ENCODE results near the gene HOXA3. TPM values are rescaled to one million over a fixed set of nuclear protein-coding genes. Genes with fewer than 3 reads are reported as not detected.

Gene HOXA3
- total and polyA plus RNA-seq, 8 donors = 0.87 to 42.6 (median 5.0) TPM

GRCh38 chr7:27100694-27101170 is 51.7 kb downstream of the HOXA3 start:
- Histone ChIP-seq H3K4me3 (peak overlapping the region; percentile 41 to 81 (median 52)), H3K27me3 (peaks cover 0 to 99% (median 75%) of the 10 kb centered on the region in 3 donors), H3K27ac (peak overlapping the region; percentile 72 to 99 (median 94)), H3K9me3 (no peaks in the 10 kb centered on the region), H3K36me3 (no peaks in the 10 kb centered on the region), H3K4me1 (peaks cover 8 to 53% (median 33%) of the 10 kb centered on the region in 4 donors)
- TF ChIP-seq POLR2A (IDR thresholded peaks at IDR 0.05) = no peak
- no peak for TF ChIP-seq EP300 (IDR thresholded peaks at IDR 0.05)
- TF ChIP-seq POLR2AphosphoS5 (IDR thresholded peaks at IDR 0.05) = no peak
- TF ChIP-seq, protein P1, sequence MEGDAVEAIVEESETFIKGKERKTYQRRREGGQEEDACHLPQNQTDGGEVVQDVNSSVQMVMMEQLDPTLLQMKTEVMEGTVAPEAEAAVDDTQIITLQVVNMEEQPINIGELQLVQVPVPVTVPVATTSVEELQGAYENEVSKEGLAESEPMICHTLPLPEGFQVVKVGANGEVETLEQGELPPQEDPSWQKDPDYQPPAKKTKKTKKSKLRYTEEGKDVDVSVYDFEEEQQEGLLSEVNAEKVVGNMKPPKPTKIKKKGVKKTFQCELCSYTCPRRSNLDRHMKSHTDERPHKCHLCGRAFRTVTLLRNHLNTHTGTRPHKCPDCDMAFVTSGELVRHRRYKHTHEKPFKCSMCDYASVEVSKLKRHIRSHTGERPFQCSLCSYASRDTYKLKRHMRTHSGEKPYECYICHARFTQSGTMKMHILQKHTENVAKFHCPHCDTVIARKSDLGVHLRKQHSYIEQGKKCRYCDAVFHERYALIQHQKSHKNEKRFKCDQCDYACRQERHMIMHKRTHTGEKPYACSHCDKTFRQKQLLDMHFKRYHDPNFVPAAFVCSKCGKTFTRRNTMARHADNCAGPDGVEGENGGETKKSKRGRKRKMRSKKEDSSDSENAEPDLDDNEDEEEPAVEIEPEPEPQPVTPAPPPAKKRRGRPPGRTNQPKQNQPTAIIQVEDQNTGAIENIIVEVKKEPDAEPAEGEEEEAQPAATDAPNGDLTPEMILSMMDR (IDR thresholded peaks at IDR 0.05) = no peak
- DNase-seq = peak in 1 of 2 donors; percentile 61
- intact Hi-C loops (cut with DNase I; ENCODE audit: low total_unique reads) = no loop called here
- 42 to 70% (median 55%) methylated on average over 8 of the region's 8 CpGs for WGBS, 5 donors

- H3K4me3 ChIP-seq = peak overlapping the region in 3 of 4 donors; percentile 69 to 81 (median 72)
- no peaks in the 10 kb centered on the region for H3K36me3 ChIP-seq
- 48 to 61% (median 57%) methylated on average over 8 of the region's 8 CpGs for WGBS, 5 donors
- no peaks in the 10 kb centered on the region for H3K9me3 ChIP-seq
- DNase-seq = peak in 1 of 2 donors; percentile 22
- H3K27ac ChIP-seq = peak overlapping the region in 4 of 5 donors; percentile 86 to 99 (median 95)
- intact Hi-C loops (cut with DNase I; ENCODE audit: low total_unique reads) = no loop called here
- TF ChIP-seq POLR2A (IDR thresholded peaks at IDR 0.05) (no peak), POLR2AphosphoS5 (IDR thresholded peaks at IDR 0.05) (no peak), EP300 (IDR thresholded peaks at IDR 0.05) (no peak)
- TF ChIP-seq, protein P1 (IDR thresholded peaks at IDR 0.05) = no peak
- peaks cover 0 to 99% (median 78%) of the 10 kb centered on the region in 3 donors for H3K27me3 ChIP-seq
- H3K4me1 ChIP-seq = peaks cover 8 to 44% (median 30%) of the 10 kb centered on the region in 4 donors
These were observed 52.7 kb downstream of the HOXA3 start for GRCh38 chr7:27099453-27100370.

DNA sequence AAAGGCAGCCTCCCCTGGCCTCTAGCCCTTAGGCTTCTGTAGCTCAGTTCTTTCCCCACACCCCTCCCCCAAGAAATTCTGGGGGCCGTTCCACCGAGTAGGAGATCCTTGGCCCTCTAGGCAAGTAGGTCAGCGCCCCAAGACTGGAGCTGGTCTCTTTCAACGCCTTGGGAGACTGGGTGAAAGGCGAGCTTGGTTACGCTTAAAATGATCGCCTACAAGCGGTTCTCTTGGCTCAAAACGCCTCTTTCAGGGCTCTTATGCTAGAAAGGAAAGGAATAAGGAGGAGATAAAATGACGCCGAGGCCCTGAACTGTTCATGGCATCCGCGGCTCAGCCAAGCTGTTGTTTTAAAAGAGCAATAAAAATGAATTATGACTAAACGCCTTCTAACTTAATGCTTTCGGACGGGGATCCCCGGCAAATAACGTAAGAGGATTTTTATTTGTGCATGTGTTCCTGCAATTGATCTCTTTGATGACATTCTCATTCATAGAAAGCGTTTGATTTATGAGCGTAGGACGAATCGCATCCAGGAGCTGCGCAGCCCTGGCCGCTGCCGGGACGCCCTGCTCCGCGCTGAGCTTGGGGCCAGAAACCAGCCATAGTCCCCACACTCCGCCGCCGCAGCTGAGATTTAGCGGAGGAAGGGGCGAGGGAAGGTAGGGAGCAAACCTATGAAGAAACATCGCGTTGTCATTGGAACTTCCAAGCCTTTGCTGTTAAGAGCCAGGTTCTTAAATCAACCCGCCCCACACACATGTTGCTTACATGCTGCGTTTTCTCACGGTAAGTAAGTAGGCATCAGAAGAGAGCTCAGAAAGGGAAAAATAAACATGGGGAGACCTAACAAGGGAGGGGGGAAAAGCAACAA is 53.6 kb downstream of the HOXA3 start:
- Histone ChIP-seq H3K4me3 (peak overlapping the region; percentile 69 to 81 (median 72)), H3K9me3 (no peaks in the 10 kb centered on the region), H3K27ac (peak overlapping the region; percentile 57 to 99 (median 94)), H3K36me3 (no peaks in the 10 kb centered on the region), H3K4me1 (peaks cover 8 to 42% (median 28%) of the 10 kb centered on the region in 4 donors), H3K27me3 (peaks cover 0 to 99% (median 77%) of the 10 kb centered on the region in 3 donors)
- intact Hi-C loops (cut with DNase I; ENCODE audit: low total_unique reads) = no loop called here
- 10 to 31% (median 17%) methylated on average over 38 of the region's 38 CpGs for WGBS, 5 donors
- DNase-seq = peak in 1 of 2 donors; percentile 88
- TF ChIP-seq, protein P1 (IDR thresholded peaks at IDR 0.05) = no peak
- TF ChIP-seq POLR2A (IDR thresholded peaks at IDR 0.05) (no peak), POLR2AphosphoS5 (IDR thresholded peaks at IDR 0.05) (peak; percentile 27 to 51 (median 40))
